HCT116 (cell line): Measurements from ENCODE around the gene PGAM4. TPM values are rescaled to one million over a fixed set of nuclear protein-coding genes. Genes with fewer than 3 reads are reported as not detected.

Experiments
- ATAC-seq: fragments of 200-7000 bp; cut with Tn5 transposase; 2 replicates; pipeline ENCODE4 v1.9.1; 2020; ENCODE audit warnings: mild to moderate bottlenecking, moderate library complexity
- BruUV-seq: library from RNA; stranded (reverse); fragments of 400-500 nt; replicated peaks from 2 replicates; lab custom pipeline; 2021; lab: Mats Ljungman, UMichigan
- CTCF ChIA-PET: fragments of 300-600 bp; sonication (Branson Sonifier 250); formaldehyde crosslinking; loops from one replicate; lab custom pipeline; 2021; ENCODE audit warnings: antibody characterized with exemption; lab: Charles Lee
- POLR2A ChIA-PET: fragments of 300-600, 350-600 bp; sonication (Branson Sonifier 250); formaldehyde crosslinking; loops from one replicate; lab custom pipeline; 2021; ENCODE audit warnings: antibody characterized with exemption; lab: Charles Lee
- RAD21 ChIA-PET, 2 experiments: fragments of 300-600 bp; sonication (Branson Sonifier 250); formaldehyde crosslinking; loops; one replicate each; lab custom pipeline; 2023; ENCODE audit warnings: low total read pairs in 2 of 2; ENCODE audit not compliant: uncharacterized antibody in 2 of 2, unreplicated experiment in 2 of 2, low non-redundant PET in 1 of 2; lab: Charles Lee
- DNase-seq: peaks from one replicate; pipeline ENCODE4 v3.0.0-alpha.2; 2010; ENCODE audit warnings: low read depth, low spot score
- H2AFZ ChIP-seq: fragments of 200-600 bp; shearing (Covaris generic), sonication (generic); 2 replicates; pipeline ENCODE4 v1.6.1; 2017; ENCODE audit warnings: low read depth, mixed run types, mixed read lengths, antibody characterized with exemption, low read length; ENCODE audit not compliant: poor library complexity, severe bottlenecking
- H3K27ac ChIP-seq: 2 replicates; pipeline ENCODE4 v1.5.1; 2012; ENCODE audit warnings: low read depth, low read length
- H3K27me3 ChIP-seq: fragments of 200-600 bp; sonication (generic); 2 replicates; pipeline ENCODE4 v1.6.1; 2016; ENCODE audit warnings: mixed run types, low read length, mixed read lengths; ENCODE audit not compliant: insufficient read depth
- H3K36me3 ChIP-seq, 2 experiments: fragments of 200-500 bp in 1 of 2; fragments of 200-600 bp in 1 of 2; sonication (Bioruptor generic) in 1 of 2; sonication (generic) in 1 of 2; 2 replicates each; pipeline versions ENCODE4 v1.5.1 to v1.6.1; 2014 to 2016; ENCODE audit warnings: low read length in 2 of 2, inconsistent platforms in 1 of 2, mixed read lengths in 1 of 2, mixed run types in 1 of 2; ENCODE audit not compliant: insufficient read depth in 2 of 2, control insufficient read depth in 1 of 2
- H3K4me1 ChIP-seq, 2 experiments: fragments of 200-600 bp in 1 of 2; sonication (generic) in 1 of 2; 2 replicates each; pipeline versions ENCODE4 v1.5.1 to v1.6.1; 2012 to 2017; ENCODE audit warnings: low read length in 2 of 2, inconsistent platforms in 1 of 2, mild to moderate bottlenecking in 1 of 2, mixed read lengths in 1 of 2, mixed run types in 1 of 2, moderate library complexity in 1 of 2; ENCODE audit not compliant: insufficient read depth in 2 of 2, control insufficient read depth in 1 of 2
- H3K4me2 ChIP-seq: fragments of 200-600 bp; sonication (generic); 2 replicates; pipeline ENCODE4 v1.6.1; 2017; ENCODE audit warnings: mixed run types, low read length, mixed read lengths
- H3K4me3 ChIP-seq, 2 experiments: fragments of 200-600 bp in 1 of 2; sonication (generic) in 1 of 2; replicated peaks in 1 of 2; 2 replicates each; pipeline ENCODE4 v1.5.1; 2011 to 2016; ENCODE audit warnings: low read length in 2 of 2, control low read depth in 1 of 2, low read depth in 1 of 2, mild to moderate bottlenecking in 1 of 2, mixed read lengths in 1 of 2, mixed run types in 1 of 2
- H3K79me2 ChIP-seq: fragments of 200-600 bp; sonication (generic); 2 replicates; pipeline ENCODE4 v1.6.1; 2017; ENCODE audit warnings: mild to moderate bottlenecking, mixed run types, low read length, moderate library complexity, mixed read lengths; ENCODE audit not compliant: insufficient read depth
- H3K9ac ChIP-seq: fragments of 200-600 bp; sonication (generic); 2 replicates; pipeline ENCODE4 v1.6.1; 2016; ENCODE audit warnings: low read length, mixed read lengths
- H3K9me2 ChIP-seq: fragments of 200-600 bp; sonication (generic), shearing (Covaris generic); 2 replicates; pipeline ENCODE4 v1.6.1; 2017; ENCODE audit warnings: mixed run types, mild to moderate bottlenecking, moderate library complexity; ENCODE audit not compliant: insufficient read depth
- H3K9me3 ChIP-seq, 2 experiments: fragments of 200-500 bp in 1 of 2; fragments of 200-600 bp in 1 of 2; sonication (Bioruptor generic) in 1 of 2; sonication (generic) in 1 of 2; 2 replicates each; pipeline ENCODE4 v1.6.1; 2014 to 2017; ENCODE audit warnings: low read length in 2 of 2, mixed read lengths in 2 of 2, inconsistent platforms in 1 of 2, low read depth in 1 of 2, mild to moderate bottlenecking in 1 of 2, mixed run types in 1 of 2, moderate library complexity in 1 of 2; ENCODE audit not compliant: control insufficient read depth in 1 of 2, insufficient read depth in 1 of 2
- H4K20me1 ChIP-seq: fragments of 200-600 bp; sonication (generic), shearing (Covaris generic); 2 replicates; pipeline ENCODE4 v1.6.1; 2017; ENCODE audit warnings: mixed run types, mild to moderate bottlenecking, moderate library complexity; ENCODE audit not compliant: insufficient read depth
- CEBPB ChIP-seq: IDR thresholded peaks from 2 replicates; pipeline ENCODE4 v1.6.1; 2012; ENCODE audit warnings: low read depth
- CTCF ChIP-seq, 3 experiments: fragments of 200-600 bp in 1 of 3; sonication (generic) in 1 of 3; IDR thresholded peaks in 2 of 3; conservative IDR thresholded peaks in 1 of 3; 2 replicates each; pipeline ENCODE4 v1.5.1; 2012 to 2017; ENCODE audit warnings: low read depth in 2 of 3, low read length in 2 of 3, antibody characterized with exemption in 1 of 3, borderline replicate concordance in 1 of 3, control low read depth in 1 of 3, mild to moderate bottlenecking in 1 of 3, mixed read lengths in 1 of 3, mixed run types in 1 of 3, moderate library complexity in 1 of 3; ENCODE audit not compliant: insufficient read depth in 1 of 3
- EGR1 ChIP-seq: IDR thresholded peaks from 2 replicates; pipeline ENCODE4 v1.6.1; 2012; ENCODE audit warnings: low read depth
- ELF1 ChIP-seq: IDR thresholded peaks from 2 replicates; pipeline ENCODE4 v1.6.1; 2012; ENCODE audit warnings: low read depth, borderline replicate concordance
- EZH2 ChIP-seq: fragments of 200-600 bp; sonication (generic); IDR thresholded peaks from 2 replicates; pipeline ENCODE4 v1.6.1; 2017; ENCODE audit warnings: antibody characterized with exemption, mixed run types
- EZH2phosphoT487 ChIP-seq: fragments of 200-600 bp; IDR thresholded peaks from 2 replicates; pipeline ENCODE4 v1.6.1; 2018; ENCODE audit warnings: antibody characterized with exemption, borderline replicate concordance
- JUND ChIP-seq: IDR thresholded peaks from 2 replicates; pipeline ENCODE4 v1.6.1; 2012
- POLR2AphosphoS5 ChIP-seq: IDR thresholded peaks from 2 replicates; pipeline ENCODE4 v1.6.1; 2011; ENCODE audit warnings: mild to moderate bottlenecking, low read depth, low read length, moderate library complexity
- RAD21 ChIP-seq: IDR thresholded peaks from 2 replicates; pipeline ENCODE4 v1.6.1; 2012; ENCODE audit warnings: low read depth, mild to moderate bottlenecking
- REST ChIP-seq: IDR thresholded peaks from 2 replicates; pipeline ENCODE4 v1.6.1; 2012; ENCODE audit warnings: low read depth
- TCF7L2 ChIP-seq: IDR thresholded peaks from 2 replicates; pipeline ENCODE4 v1.7.0; 2011; ENCODE audit warnings: borderline replicate concordance, inconsistent platforms; ENCODE audit not compliant: insufficient read depth, insufficient read length; ENCODE audit errors: extremely low read depth
- YY1 ChIP-seq: IDR thresholded peaks from 2 replicates; pipeline ENCODE4 v1.6.1; 2011; ENCODE audit warnings: low read length, low read depth, moderate library complexity, mild to moderate bottlenecking; ENCODE audit not compliant: insufficient replicate concordance; ENCODE audit errors: extremely low read depth
- ZFX ChIP-seq: fragments of 450-650 bp; IDR thresholded peaks from 2 replicates; pipeline ENCODE4 v1.6.1; 2017
- ZNF274 ChIP-seq: fragments of 200-500 bp; sonication (Bioruptor generic); IDR thresholded peaks from 2 replicates; pipeline ENCODE4 v1.6.1; 2014; ENCODE audit warnings: mild to moderate bottlenecking, low read depth, low read length, inconsistent platforms
- intact Hi-C: fragments of 100-400 bp; cut with micrococcal nuclease; formaldehyde crosslinking; loops from 2 replicates; pipeline ENCODE4 v1.10.0; 2022
- total RNA-seq: library from RNA; stranded (reverse); gene quantifications from one replicate; pipeline ENCODE4 v1.2.1, GENCODE V29; 2021; ENCODE audit not compliant: unreplicated experiment
- TF ChIP-seq, protein P1 (sequence below): IDR thresholded peaks from 2 replicates; pipeline ENCODE4 v1.6.1; 2012

The PGAM4 gene
- total RNA-seq, 1 experiment from 2014 or later = not detected

DNA sequence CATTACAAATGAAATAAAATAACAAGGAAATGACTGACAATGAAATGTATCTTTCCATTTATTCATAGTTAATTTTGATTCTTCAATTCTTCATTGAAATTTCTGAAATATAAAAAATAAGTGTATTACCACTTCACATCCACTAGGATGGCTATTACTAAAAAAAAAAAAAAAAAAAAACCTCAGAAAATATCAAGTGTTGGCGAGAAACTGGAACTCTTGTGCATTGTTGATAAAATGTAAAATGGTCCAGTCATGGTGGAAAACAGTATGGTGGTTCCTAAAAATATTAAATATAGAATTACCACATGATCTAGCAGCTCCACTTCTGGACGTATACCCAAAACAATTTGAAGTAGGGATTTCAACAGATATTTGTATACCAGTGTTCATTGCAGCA is 22.9 kb downstream of the PGAM4 start:
- no TSS peak for BruUV-seq
- no peak for TF ChIP-seq ELF1
- no peak for TF ChIP-seq EZH2phosphoT487
- no peaks in the 10 kb centered on the region for H3K79me2 ChIP-seq
- ChIA-PET POLR2A (no interaction called here), RAD21 (no interaction called here), CTCF (no interaction called here)
- intact Hi-C loops = no loop called here
- H3K9ac ChIP-seq = no peak overlapping the region
- no peak overlapping the region for H2AFZ ChIP-seq
- ATAC-seq (no peak), DNase-seq (no peak)
- H3K4me1 ChIP-seq = peaks cover 2 to 3% of the 10 kb centered on the region in 2 experiments; a peak in 2 of 4 replicates
- H3K9me3 ChIP-seq = no peaks in the 10 kb centered on the region
- no peak overlapping the region for H3K4me2 ChIP-seq
- no peak overlapping the region for H3K4me3 ChIP-seq
- no peaks in the 10 kb centered on the region for H3K27me3 ChIP-seq
- no peaks in the 10 kb centered on the region for H3K9me2 ChIP-seq
- no peak overlapping the region for H3K27ac ChIP-seq
- H3K36me3 ChIP-seq = no peaks in the 10 kb centered on the region
- no peaks in the 10 kb centered on the region for H4K20me1 ChIP-seq

GRCh38 chrX:77945910-77946545 is 23.4 kb downstream of the PGAM4 start:
- Histone ChIP-seq H3K36me3 (no peaks in the 10 kb centered on the region), H3K79me2 (no peaks in the 10 kb centered on the region), H2AFZ (no peak overlapping the region), H3K27ac (no peak overlapping the region), H3K4me1 (peaks cover 2 to 3% of the 10 kb centered on the region in 2 experiments; a peak in 2 of 4 replicates), H4K20me1 (no peaks in the 10 kb centered on the region), H3K9me2 (no peaks in the 10 kb centered on the region), H3K9me3 (no peaks in the 10 kb centered on the region), H3K4me2 (no peak overlapping the region), H3K27me3 (no peaks in the 10 kb centered on the region), H3K9ac (no peak overlapping the region), H3K4me3 (no peak overlapping the region)
- RAD21 ChIA-PET = no interaction called here
- CTCF ChIA-PET = no interaction called here
- POLR2A ChIA-PET = no interaction called here
- no peak for ATAC-seq
- intact Hi-C loops = no loop called here
- no peak for DNase-seq
- BruUV-seq = no TSS peak
- TF ChIP-seq ZNF274 = no peak
- TF ChIP-seq, protein P1, sequence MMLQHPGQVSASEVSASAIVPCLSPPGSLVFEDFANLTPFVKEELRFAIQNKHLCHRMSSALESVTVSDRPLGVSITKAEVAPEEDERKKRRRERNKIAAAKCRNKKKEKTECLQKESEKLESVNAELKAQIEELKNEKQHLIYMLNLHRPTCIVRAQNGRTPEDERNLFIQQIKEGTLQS = no peak
- TF ChIP-seq EZH2 = no peak
- no peak for TF ChIP-seq EZH2phosphoT487
- TF ChIP-seq YY1 = no peak
- TF ChIP-seq POLR2AphosphoS5 = no peak
- TF ChIP-seq CTCF (IDR thresholded peaks at IDR 0.05 in 2 of 3, conservative IDR thresholded peaks at IDR 0.05 in 1 of 3; ENCODE audit: borderline replicate concordance in 1 of 3, insufficient read depth in 1 of 3, low read depth in 2 of 3, low read length in 2 of 3) = no peak
- TF ChIP-seq TCF7L2 = no peak
- TF ChIP-seq EGR1 = no peak
- no peak for TF ChIP-seq JUND
- no peak for TF ChIP-seq REST
- TF ChIP-seq RAD21 = no peak
- no peak for TF ChIP-seq CEBPB
- TF ChIP-seq ZFX = no peak
